ENCODE data around the gene GPR146.
"Not testable (repeated sequence)": the region's sequence is repeated elsewhere in the genome, so short reads cannot be mapped to it uniquely, and the experiment has no call there.

The GPR146 gene

GRCh38 chr7:1027242-1028043 is 16.9 kb upstream of the GPR146 start:
- DNase-seq, result peak; percentile 35

- peak; percentile 93 for DNase-seq
Observed at GRCh38 chr7:1028044-1028770, 16.1 kb upstream of the GPR146 start.

GRCh38 chr7:1028775-1029636 is 15.3 kb upstream of the GPR146 start:
- peak; percentile 95 for DNase-seq

- no peak for DNase-seq
Observed at GRCh38 chr7:1029637-1030443, 14.5 kb upstream of the GPR146 start.

- DNase-seq, result no peak
Observed at GRCh38 chr7:1030444-1031070, 13.8 kb upstream of the GPR146 start.

GRCh38 chr7:1031716-1032455 is 12.5 kb upstream of the GPR146 start:
- DNase-seq, result no peak

GRCh38 chr7:1032536-1033181 is 11.7 kb upstream of the GPR146 start:
- no peak for DNase-seq

- DNase-seq, result no peak
Observed at GRCh38 chr7:1033546-1034145, 10.7 kb upstream of the GPR146 start.

- DNase-seq, result not testable (repeated sequence)
Observed at GRCh38 chr7:1034769-1035168, 9.6 kb upstream of the GPR146 start.

- DNase-seq, result not testable (repeated sequence)
Observed at GRCh38 chr7:1036164-1036928, 8.0 kb upstream of the GPR146 start.

GRCh38 chr7:1040233-1040632 is 4.1 kb upstream of the GPR146 start:
- not testable (repeated sequence) for DNase-seq

- DNase-seq, result no peak
Observed at GRCh38 chr7:1040790-1041189, 3.6 kb upstream of the GPR146 start.

GRCh38 chr7:1041551-1042491 is 2.5 kb upstream of the GPR146 start:
- peak; percentile 80 for DNase-seq

- DNase-seq, result peak; percentile 88
Observed at GRCh38 chr7:1042492-1042833, 1.9 kb upstream of the GPR146 start.

- no peak for DNase-seq
Observed at GRCh38 chr7:1043552-1044188, 676 bp upstream of the GPR146 start.

GRCh38 chr7:1045069-1046063 is 1.0 kb downstream of the GPR146 start:
- peak; percentile 53 for DNase-seq

Measured in hematopoietic multipotent progenitor cell treated with erythropoietin and hydrocortisone succinate and interleukin-3 and kit ligand, for 6 days (in vitro differentiated cells).